GM21360 (cell line): ENCODE data around the gene WDR76.
"Not testable (repeated sequence)": the region's sequence is repeated elsewhere in the genome, so short reads cannot be mapped to it uniquely, and the experiment has no call there.

ENCODE experiments used
- ATAC-seq: cut with Tn5 transposase; IDR thresholded peaks from one replicate; pipeline ENCODE4 v1.9.1; 2021; ENCODE audit warnings: mild to moderate bottlenecking, moderate library complexity; ENCODE audit not compliant: unreplicated experiment

The WDR76 gene

DNA sequence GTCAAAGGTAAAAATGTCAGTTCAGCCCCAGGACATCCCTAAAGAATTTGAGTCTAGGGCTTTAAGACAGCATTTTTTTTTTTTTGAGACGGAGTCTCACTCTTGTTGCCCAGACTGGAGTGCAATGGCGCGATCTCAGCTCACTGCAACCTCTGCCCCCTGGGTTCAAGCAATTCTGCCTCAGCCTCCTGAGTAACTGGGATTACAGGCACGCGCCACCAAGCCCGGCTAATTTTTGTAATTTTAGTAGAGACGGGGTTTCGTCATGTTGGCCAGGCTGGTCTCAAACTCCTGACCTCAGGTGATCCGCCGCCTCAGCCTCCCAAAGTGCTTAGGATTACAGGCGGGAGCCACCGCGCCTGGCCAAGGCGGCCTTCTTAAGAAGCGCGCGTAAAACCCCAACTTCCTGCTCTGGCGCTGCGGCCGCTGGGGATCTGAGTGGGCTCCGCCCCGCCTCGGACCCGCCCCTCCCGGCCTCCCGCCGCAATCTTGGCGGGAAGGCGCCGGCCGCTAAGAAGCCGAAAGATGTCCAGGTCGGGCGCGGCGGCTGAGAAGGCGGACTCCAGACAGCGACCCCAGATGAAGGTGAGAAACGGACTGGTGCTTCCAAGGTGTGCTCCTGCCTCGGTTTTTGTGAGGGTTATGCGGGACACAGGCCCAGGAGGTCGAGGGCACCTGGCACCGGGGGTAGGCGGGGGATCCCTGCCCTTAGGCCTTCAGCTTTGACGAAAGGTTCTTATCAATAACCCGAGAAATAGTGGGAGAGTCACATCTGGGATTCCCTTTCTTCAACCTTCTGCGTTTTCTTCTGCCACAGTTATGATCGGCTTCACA lies at the start of gene WDR76:
Gene WDR76 (plus strand): TSS at position 495 of the 834 bp plus-strand sequence. CDS start 31 bp downstream, at position 526.
- peak; percentile 54 for ATAC-seq

DNA sequence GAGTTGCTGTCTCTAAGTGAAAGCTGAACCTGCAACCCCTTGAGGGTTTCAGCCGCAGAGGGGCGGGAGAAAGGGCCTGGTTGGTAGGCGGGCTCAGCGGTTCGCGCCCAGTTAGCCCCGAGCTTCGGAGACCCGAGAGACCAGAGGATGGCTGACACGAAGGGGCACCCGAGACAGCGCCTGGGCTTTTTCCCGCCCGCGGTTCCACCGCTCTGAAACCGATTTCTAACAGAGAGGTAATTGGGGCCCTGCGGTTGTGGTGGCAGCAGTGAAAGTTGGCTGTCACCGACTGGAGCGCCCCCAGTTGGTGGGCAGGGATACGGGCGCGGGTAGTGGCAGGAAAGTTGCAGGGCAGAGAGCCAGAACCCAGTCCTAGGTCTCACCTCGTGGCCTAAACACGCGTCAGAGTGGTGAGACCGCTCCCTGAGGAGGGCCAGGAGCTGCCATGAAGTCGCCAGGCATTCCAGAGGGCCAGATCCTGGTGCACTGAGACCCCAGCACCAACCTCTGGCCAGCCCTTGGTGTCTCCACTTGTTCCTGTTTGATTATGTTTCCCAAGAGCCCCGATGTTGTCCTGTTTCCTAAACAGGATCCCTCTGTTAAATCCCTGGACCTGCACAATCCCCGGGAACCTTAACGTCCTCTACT lies 49.4 kb upstream of the WDR76 start:
- ATAC-seq = peak; percentile 40

DNA sequence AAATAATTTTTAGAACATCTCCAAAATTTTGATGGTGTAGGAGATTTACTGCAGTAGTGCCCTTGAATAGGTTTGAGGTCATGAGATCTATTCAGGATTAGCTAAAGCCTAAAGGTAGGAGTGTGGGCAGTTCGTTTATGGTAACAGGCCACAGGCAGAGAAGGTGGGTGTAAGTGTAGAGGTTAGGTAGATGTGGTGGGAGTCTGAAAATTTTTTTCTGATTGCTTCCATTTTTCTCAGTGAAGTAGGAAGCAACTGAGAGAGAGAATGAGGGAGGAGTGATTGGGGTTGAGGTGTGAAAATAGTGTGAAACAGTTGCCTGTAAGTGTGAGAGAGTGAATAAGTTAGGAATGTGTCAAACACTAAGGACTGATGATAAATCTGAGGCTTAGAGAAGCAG lies 47.8 kb upstream of the WDR76 start:
- ATAC-seq = no peak

DNA sequence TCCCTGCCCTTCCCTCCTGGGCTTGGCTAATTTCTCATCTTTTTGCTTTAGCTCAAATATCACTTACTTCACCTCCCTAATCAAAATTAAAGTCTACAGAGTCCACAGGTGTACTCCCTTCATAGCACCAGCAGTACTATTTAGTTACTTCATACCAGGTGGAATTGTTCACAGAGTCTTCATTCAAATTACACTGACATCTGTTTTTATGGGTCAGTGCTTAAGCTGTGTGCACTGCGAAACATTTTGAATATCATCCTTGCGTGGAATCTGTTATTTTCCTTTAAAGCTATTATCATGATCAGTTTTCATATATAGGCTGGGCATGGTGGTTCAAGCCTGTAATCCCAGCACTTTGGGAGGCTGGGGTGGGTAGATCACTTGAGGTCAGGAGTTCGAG lies 37.4 kb upstream of the WDR76 start:
- no peak for ATAC-seq

DNA sequence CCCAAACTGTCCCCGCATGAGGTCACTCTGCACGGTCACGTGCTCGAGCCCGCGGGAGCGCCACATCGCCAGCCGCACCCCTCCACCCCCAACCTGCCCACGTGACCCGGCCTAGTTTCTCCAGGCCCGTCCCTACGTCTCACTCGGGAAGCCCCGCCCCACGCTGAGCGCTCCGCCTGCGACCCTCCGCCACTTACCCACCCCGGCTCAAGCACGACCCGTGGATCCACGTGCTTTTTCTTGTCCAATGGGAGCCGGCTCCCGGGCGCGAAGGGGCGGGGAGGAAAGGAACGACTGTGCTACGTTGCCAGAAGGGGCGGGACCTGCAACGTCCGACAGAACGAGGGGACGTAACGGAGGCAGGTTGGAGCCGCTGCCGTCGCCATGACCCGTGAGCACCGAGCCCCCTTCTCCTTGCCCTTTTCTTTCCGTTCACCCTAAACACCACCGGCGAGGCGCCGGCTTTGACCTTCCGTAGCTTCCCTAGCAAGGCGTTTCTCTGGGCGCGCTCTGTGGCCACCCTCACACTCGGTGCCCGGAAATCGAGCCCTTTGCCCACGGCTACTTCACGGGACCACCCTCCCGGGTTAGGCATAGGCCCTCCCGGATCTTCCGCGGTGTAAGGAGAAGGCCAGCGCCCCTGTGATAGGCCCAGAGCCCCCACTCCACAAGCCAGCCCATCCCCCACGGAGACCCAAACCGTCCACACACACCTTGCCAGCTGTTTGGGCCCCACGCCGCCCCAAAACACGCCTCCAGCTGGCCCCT lies 34.6 kb upstream of the WDR76 start, which contains the start of gene SERF2:
Gene SERF2 (plus strand): TSS at position 328 of the 768 bp plus-strand sequence. CDS start 57 bp downstream, at position 385.
- ATAC-seq = peak; percentile 84

DNA sequence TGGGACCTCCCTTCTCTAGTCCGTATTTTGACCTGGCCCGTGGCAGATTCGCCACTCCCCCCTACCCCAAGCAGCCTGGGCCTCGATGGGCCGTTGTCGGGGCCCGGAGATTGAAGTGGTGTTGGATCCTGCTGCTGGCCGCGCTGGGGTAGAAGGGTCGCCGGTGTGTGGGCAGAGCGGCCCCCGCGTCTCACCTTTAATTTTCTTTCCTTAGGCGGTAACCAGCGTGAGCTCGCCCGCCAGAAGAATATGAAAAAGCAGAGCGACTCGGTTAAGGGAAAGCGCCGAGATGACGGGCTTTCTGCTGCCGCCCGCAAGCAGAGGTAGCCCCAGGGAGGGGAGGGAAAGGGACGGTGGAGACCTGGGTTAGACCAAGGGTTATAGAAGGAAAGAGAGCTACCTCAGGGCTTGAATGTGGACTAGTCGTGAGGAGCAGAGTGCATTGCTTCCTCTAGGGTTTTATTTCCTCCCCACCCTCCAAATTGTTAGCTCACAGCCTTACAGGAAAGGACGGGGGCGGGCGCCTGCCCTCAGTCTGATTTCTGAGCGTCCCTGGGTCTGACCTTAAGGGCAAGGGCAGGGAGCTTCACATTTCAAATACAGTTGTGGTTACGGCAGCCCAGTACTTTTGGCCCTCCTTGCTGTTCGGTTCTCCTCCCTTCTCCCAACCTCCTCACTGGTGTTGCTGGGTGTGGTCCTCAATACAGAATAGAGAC lies 33.9 kb upstream of the WDR76 start:
- ATAC-seq = no peak

DNA sequence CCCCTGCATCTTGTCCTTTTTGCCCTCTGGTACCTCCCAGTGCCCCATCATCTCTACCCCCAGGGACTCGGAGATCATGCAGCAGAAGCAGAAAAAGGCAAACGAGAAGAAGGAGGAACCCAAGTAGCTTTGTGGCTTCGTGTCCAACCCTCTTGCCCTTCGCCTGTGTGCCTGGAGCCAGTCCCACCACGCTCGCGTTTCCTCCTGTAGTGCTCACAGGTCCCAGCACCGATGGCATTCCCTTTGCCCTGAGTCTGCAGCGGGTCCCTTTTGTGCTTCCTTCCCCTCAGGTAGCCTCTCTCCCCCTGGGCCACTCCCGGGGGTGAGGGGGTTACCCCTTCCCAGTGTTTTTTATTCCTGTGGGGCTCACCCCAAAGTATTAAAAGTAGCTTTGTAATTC lies 33.2 kb upstream of the WDR76 start:
- no peak for ATAC-seq

DNA sequence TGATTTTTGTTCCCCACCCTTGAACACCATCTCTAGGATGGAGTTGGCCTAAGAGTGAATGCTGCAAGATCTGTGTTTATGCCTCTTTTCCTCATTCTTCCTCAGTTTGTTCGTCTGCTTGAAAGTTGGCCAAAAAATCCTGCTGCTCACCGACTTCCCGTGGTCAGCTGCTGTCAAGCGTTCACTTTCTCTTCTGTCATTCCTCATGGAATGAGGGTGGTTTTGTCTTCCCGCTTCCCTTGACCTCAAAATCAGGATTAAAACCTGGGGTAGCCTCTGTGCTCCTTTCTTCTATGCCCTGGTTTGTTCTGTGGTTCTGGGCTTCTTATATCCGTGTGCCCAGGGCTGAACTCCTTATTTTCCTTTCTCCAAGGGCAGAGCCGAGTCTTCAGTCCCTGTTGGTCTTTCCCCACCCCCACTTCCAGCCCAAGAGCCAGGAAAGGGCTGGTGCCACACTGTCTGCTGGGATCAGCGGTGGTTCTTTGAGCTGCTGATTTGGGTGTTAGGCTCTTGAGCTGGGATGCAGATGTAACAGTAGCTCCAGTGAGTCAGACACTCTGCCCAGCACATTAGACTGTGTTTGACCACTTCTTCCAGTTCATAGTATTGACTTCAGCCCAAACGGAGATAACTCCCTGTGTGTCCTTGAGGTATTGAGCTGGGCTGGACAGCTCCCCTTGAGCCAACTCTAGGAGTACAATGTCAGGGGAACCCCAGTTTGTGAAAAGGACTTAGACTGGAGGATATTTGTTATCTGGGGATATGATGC lies 32.3 kb upstream of the WDR76 start:
- ATAC-seq = no peak

DNA sequence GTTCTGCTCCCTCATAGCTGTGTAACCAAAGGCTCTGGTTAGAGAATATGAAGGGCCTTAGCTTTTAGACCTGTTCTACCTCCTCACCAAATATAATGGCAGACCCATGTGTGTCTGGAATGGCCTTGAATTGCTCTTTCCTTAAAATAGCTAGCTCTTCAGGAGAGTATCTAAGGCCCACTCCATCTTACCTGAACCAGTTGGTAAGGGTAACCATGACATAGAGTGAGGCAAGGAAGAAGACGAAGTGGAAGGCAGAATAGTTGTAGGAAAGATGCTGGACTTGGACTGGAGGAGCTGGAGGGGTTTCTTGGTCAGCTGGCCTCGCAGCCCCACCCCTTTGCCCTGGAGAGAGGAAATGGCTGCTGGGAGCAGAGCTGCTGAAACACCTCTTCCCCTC lies 31.6 kb upstream of the WDR76 start:
- no peak for ATAC-seq

DNA sequence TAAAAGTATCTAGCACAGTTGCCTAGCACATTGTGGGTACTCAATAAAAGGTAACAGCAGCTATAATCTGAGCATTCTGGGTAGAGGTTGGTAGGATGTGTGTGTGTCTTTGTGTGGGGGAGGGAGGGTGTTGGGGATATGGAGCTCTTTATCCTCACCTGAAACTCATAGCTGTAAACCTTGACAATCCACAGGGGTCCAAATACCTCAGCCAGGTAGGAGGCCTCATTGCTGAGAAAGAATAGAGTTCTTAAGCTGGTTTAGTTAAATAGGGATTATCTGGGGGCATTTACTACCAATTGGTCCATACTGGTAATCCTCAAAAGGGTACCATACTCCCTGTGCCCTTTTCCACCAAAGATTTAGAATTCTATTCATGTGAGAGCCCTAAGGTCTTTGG lies 30.8 kb upstream of the WDR76 start:
- ATAC-seq = no peak

DNA sequence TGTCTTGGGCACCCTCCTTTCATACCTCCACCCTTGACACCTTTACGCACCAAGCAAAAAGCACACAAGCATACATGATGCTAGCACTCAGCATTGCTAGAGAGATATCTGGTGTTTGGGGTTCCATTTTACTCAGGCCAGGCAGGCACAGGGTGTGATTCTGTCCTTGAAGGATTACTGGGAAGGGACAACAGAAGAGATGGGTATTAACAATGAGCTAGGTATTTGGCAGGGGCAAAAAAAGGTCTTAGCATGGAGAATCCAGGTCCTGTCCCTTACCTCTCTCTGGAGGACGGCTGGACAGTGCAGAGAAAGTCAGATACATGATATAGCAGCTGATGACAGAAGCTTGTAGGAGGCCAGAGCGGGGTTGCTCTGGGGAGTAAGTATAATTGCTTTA lies 30.2 kb upstream of the WDR76 start:
- no peak for ATAC-seq

DNA sequence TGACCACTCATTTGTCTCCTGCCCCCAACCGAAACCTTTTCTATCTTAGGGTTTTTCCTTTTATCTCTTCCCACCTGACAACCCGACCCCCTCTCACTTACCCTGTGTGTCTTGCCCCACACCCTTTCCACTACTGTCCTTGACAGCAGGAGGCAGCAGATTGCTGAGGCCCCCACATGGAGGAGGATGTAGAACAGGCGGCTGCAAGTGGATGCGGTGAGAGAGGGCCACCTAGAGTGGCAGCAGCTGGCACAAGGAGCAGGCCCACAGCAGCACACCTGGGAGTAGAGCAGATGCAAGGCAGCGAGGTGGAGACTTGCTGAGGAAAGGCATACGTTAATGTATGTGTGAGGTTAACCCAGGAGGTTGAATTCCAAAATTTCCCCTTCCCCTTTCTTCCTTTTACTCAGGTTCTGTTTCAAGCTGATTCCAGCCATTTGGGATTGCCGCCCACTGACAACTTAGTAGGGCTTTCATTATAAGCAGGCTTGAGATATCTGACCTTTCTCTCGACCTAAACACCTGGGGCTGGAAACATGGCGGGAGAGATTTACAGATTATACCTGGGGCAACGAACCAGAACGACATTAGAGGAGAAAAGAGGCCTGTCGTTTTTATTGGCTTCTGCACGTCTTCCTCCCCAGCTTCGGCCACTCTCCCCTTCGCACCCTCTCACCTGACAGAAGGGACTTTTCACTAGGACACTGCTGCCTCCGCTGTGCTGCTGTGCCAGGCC lies 27.4 kb upstream of the WDR76 start:
- no peak for ATAC-seq

DNA sequence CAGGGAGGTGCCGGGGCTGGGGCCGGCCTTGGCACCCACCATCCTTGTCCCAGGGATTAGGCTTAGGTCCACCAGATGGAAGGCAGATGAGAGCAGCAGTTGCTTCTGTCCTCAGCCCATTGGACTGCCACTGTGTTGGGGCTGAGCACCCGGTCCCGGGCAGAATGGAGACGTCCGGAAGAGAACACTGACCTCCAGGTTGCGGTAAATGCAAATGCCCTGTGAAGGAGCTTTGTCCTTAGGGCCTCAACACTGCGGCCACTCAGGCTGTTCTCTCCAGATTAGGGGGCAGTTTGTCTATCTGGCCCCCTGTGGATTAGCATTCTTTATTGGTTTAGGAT lies 26.9 kb upstream of the WDR76 start, which contains the start of gene SERINC4:
Gene SERINC4 (minus strand): TSS at position 276 of the 341 bp plus-strand sequence. CDS start 234 bp downstream, at position 42.
- no peak for ATAC-seq

DNA sequence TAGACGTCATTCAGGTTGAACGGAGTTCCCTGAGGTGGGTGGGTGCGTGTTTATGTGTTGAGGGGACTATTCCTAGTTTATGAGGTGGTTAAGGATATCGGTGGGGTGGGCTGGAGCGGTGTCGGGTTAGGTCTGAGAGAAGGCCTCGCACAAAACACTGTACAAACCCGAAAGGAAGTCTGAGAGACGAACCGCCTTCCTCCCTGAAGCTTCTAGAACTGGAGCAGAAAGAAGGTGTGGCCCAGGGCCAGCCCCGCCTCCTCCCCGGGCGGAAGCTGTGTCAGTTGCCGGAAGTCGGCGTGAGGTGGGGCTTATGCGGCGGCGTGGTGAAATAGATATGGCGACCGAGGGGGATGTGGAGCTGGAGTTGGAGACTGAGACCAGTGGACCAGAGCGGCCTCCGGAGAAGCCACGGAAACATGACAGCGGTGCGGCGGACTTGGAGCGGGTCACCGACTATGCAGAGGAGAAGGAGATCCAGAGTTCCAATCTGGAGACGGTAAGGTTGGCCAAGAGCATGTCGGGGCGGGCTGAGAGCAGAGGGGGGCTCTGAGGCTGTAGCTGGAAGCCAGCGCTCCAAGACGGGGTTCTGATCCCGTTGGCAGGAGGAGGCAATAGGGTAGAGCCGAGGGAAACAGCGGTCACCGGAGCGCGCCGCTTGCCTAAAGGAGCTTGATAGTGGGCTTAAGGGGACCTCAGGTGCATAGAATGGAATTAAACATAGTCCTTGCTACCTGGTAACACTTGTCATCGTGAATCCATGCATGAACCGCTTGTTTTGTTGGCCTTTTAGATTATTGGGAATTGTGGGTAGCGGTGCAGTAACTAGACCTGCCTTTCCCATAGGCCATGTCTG lies 26.3 kb upstream of the WDR76 start, which contains the start of gene HYPK:
Gene HYPK (plus strand): TSS at position 314 of the 856 bp plus-strand sequence. CDS start 24 bp downstream, at position 338.
- peak; percentile 59 for ATAC-seq

DNA sequence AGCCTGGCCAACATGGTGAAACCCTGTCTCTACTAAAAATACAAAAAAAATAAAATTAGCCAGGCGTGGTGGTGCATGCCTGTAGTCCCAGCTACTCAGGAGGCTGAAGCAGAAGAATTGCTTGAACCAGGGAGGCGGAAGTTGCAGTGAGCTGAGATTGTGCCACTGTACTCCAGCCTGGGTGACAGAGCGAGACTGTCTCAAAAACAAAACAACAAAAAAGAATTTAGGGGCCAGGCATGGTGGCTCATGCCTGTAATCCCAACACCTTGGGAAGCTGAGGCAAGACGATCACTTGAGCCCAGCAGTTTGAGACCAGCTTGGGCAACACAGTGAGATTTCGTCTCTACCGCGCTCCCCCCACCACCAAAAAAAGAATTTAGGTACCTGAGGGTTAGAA lies 24.1 kb upstream of the WDR76 start:
- ATAC-seq = not testable (repeated sequence)

DNA sequence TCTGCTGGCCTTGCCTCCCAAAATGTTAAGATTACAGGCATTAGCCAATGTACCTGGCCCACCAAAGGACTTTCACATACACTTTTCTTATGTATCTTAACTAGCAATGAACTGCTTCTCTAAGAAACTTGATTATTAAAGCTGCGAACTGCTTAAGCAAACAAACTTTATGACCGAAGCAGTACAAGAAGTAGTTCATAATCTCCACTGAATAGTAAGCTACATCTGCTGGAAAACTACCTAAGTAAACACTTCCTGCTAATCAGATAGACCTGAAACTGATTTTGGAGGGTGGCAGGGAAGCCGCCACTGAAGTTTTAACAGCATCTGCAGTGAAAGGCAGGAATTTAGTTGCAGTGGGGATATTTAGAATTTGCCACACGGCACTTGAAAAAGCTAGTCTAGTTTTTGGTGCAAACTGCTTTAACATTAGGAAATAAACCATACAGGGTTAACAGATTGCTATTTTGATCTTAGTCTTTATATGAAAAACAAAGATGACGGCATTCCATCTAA lies 18.3 kb upstream of the WDR76 start:
- ATAC-seq = no peak

DNA sequence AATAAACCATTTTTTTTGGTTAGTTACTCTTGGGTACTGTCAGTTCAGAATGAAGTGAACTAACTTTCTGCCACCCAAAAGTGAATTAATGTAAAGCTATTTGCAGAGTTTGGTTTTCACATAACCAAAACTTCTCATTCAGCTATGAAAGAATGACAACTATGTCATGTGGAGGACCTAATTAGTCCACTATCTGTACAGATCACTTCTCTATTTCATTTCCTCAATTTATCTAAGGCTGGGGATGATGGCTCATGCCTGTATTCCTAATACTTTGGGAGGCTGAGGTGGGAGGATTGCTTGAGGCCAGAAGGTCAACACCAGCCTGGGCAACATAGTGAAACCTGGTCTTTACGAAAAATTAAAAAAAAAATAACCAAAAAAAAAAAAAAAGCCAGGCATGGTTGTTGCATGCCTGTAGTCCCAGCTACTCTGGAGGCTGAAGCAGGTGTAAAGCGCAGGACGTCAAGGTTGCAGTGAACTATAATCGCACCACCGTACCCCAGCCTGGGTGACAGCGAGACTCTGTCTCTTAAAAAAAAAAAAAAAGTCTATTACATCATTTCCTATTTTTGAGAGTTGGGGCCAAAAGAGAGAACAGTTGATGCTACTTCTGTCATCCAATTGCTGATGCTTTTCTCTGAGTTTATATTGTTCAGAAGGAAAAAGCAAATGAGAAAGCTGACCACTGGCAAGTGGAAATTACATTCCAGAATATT lies 17.7 kb upstream of the WDR76 start:
- ATAC-seq = no peak
